ENCODE results near the gene RNF224.
A peak's percentile ranks its signal among the peaks of the same experiment; 100 is the strongest.

Gene RNF224

GRCh38 chr9:137215196-137215986 is 11.9 kb upstream of the RNF224 start:
- no peak for DNase-seq (ENCODE audit: low read depth, low spot score)

- DNase-seq (ENCODE audit: low read depth, low spot score), result no peak
These were observed 10.9 kb upstream of the RNF224 start for GRCh38 chr9:137216188-137216965.

- no peak for DNase-seq (ENCODE audit: low read depth, low spot score)
These were observed 9.8 kb upstream of the RNF224 start for GRCh38 chr9:137217276-137218211.

- DNase-seq (ENCODE audit: low read depth, low spot score), result no peak
These were observed 9.0 kb upstream of the RNF224 start for GRCh38 chr9:137218212-137218753.

- DNase-seq (ENCODE audit: low read depth, low spot score), result no peak
These were observed 8.5 kb upstream of the RNF224 start for GRCh38 chr9:137218754-137219271.

- no peak for DNase-seq (ENCODE audit: low read depth, low spot score)
These were observed 7.5 kb upstream of the RNF224 start for GRCh38 chr9:137219757-137220316.

GRCh38 chr9:137220317-137221094 is 6.8 kb upstream of the RNF224 start:
- no peak for DNase-seq (ENCODE audit: low read depth, low spot score)

GRCh38 chr9:137221095-137221505 is 6.2 kb upstream of the RNF224 start:
- no peak for DNase-seq (ENCODE audit: low read depth, low spot score)

- DNase-seq (ENCODE audit: low read depth, low spot score), result no peak
These were observed 5.7 kb upstream of the RNF224 start for GRCh38 chr9:137221506-137222111.

GRCh38 chr9:137222190-137223077 is 4.9 kb upstream of the RNF224 start, which contains the start of gene RNF208:
TSS of gene RNF208 (minus strand) at chr9:137222240. CDS start at chr9:137221212, 1,028 bp downstream.
- DNase-seq (ENCODE audit: low read depth, low spot score), result no peak

- DNase-seq (ENCODE audit: low read depth, low spot score), result peak; percentile 96
These were observed 4.0 kb upstream of the RNF224 start for GRCh38 chr9:137223078-137223970.

- DNase-seq (ENCODE audit: low read depth, low spot score), result no peak
These were observed 2.2 kb upstream of the RNF224 start, which contains the start of gene CYSRT1 for GRCh38 chr9:137224830-137225694. TSS of gene CYSRT1 (plus strand) at chr9:137225174. CDS start at chr9:137225622, 448 bp downstream.

GRCh38 chr9:137225699-137226331 is 1.5 kb upstream of the RNF224 start:
- DNase-seq (ENCODE audit: low read depth, low spot score), result no peak

GRCh38 chr9:137226338-137227053 is 806 bp upstream of the RNF224 start:
- DNase-seq (ENCODE audit: low read depth, low spot score), result no peak

- no peak for DNase-seq (ENCODE audit: low read depth, low spot score)
These were observed 677 bp downstream of the RNF224 start for GRCh38 chr9:137227853-137228505.
